ENCODE measurements around the gene CHRM4.

The CHRM4 gene

GRCh38 chr11:46364056-46364455 is 27.5 kb downstream of the CHRM4 start:
- no peaks in the 10 kb centered on the region; the same call in 1 of the 2 replicates for H3K79me2 ChIP-seq (ENCODE audit: insufficient read depth, low read depth)
- no peaks in the 10 kb centered on the region for H3K27me3 ChIP-seq (ENCODE audit: insufficient read depth, low read depth)
- TF ChIP-seq CTCF (conservative IDR thresholded peaks at IDR 0.05; ENCODE audit: low read depth, low read length), result no peak
- H2AFZ ChIP-seq (ENCODE audit: low read depth), result no peak overlapping the region
- no peak overlapping the region for H3K4me3 ChIP-seq (IDR thresholded peaks at IDR 0.05; ENCODE audit: insufficient read depth, low read depth, low read length)
- no peaks in the 10 kb centered on the region for H3K36me3 ChIP-seq (ENCODE audit: insufficient read depth)
- no peaks in the 10 kb centered on the region for H4K20me1 ChIP-seq (ENCODE audit: insufficient read depth)
- H3K4me1 ChIP-seq (ENCODE audit: low read depth, poor library complexity, severe bottlenecking), result no peaks in the 10 kb centered on the region
- no peak overlapping the region for H3K9ac ChIP-seq
- H3K4me2 ChIP-seq, result no peak overlapping the region
- H3K27ac ChIP-seq, result no peak overlapping the region

- Histone ChIP-seq H3K4me1 (ENCODE audit: low read depth, poor library complexity, severe bottlenecking) (no peaks in the 10 kb centered on the region), H3K27ac (no peak overlapping the region)
- no peak for TF ChIP-seq CTCF (conservative IDR thresholded peaks at IDR 0.05; ENCODE audit: low read depth, low read length)
Measured at GRCh38 chr11:46363455-46364005, 28.0 kb downstream of the CHRM4 start.

GRCh38 chr11:46363031-46363407 is 28.6 kb downstream of the CHRM4 start:
- Histone ChIP-seq H3K27me3 (ENCODE audit: insufficient read depth, low read depth) (no peaks in the 10 kb centered on the region), H3K4me1 (ENCODE audit: low read depth, poor library complexity, severe bottlenecking) (no peaks in the 10 kb centered on the region), H3K4me2 (no peak overlapping the region), H4K20me1 (ENCODE audit: insufficient read depth) (no peaks in the 10 kb centered on the region), H3K4me3 (IDR thresholded peaks at IDR 0.05; ENCODE audit: insufficient read depth, low read depth, low read length) (no peak overlapping the region), H3K27ac (no peak overlapping the region), H3K9ac (no peak overlapping the region), H3K36me3 (ENCODE audit: insufficient read depth) (no peaks in the 10 kb centered on the region), H2AFZ (ENCODE audit: low read depth) (no peak overlapping the region), H3K79me2 (ENCODE audit: insufficient read depth, low read depth) (no peaks in the 10 kb centered on the region; the same call in 1 of the 2 replicates)
- TF ChIP-seq CTCF (conservative IDR thresholded peaks at IDR 0.05; ENCODE audit: low read depth, low read length), result no peak

More at GRCh38 chr11:46363455-46364005, 28.0 kb downstream of the CHRM4 start:
- Histone ChIP-seq H3K27me3 (ENCODE audit: insufficient read depth, low read depth) (no peaks in the 10 kb centered on the region), H3K4me3 (IDR thresholded peaks at IDR 0.05; ENCODE audit: insufficient read depth, low read depth, low read length) (no peak overlapping the region), H3K4me2 (no peak overlapping the region), H3K9ac (no peak overlapping the region), H4K20me1 (ENCODE audit: insufficient read depth) (no peaks in the 10 kb centered on the region), H2AFZ (ENCODE audit: low read depth) (no peak overlapping the region), H3K79me2 (ENCODE audit: insufficient read depth, low read depth) (no peaks in the 10 kb centered on the region; the same call in 1 of the 2 replicates), H3K36me3 (ENCODE audit: insufficient read depth) (no peaks in the 10 kb centered on the region)

- no peak overlapping the region for H3K4me2 ChIP-seq
- no peak overlapping the region for H3K4me3 ChIP-seq (IDR thresholded peaks at IDR 0.05; ENCODE audit: insufficient read depth, low read depth, low read length)
- H3K27me3 ChIP-seq (ENCODE audit: insufficient read depth, low read depth), result no peaks in the 10 kb centered on the region
- TF ChIP-seq CTCF (conservative IDR thresholded peaks at IDR 0.05; ENCODE audit: low read depth, low read length), result no peak
- H4K20me1 ChIP-seq (ENCODE audit: insufficient read depth), result no peaks in the 10 kb centered on the region
- no peaks in the 10 kb centered on the region for H3K4me1 ChIP-seq (ENCODE audit: low read depth, poor library complexity, severe bottlenecking)
- H3K27ac ChIP-seq, result no peak overlapping the region
- H3K9ac ChIP-seq, result no peak overlapping the region
- no peaks in the 10 kb centered on the region for H3K36me3 ChIP-seq (ENCODE audit: insufficient read depth)
- H3K79me2 ChIP-seq (ENCODE audit: insufficient read depth, low read depth), result no peaks in the 10 kb centered on the region; the same call in 1 of the 2 replicates
- no peak overlapping the region for H2AFZ ChIP-seq (ENCODE audit: low read depth)
Measured at GRCh38 chr11:46362156-46363030, 29.2 kb downstream of the CHRM4 start.
